OCI-LY1 (cell line): ENCODE results near the gene P3H2.

Source experiments
- H2AFZ ChIP-seq: fragments of 200-600 bp; sonication (generic), shearing (Covaris generic); 2 replicates; pipeline ENCODE4 v1.6.0; 2014; ENCODE audit warnings: antibody characterized with exemption, mild to moderate bottlenecking, low read length
- H3F3A ChIP-seq: fragments of 200-600 bp; sonication (generic), shearing (Covaris generic); 2 replicates; pipeline ENCODE4 v1.6.0; 2014; ENCODE audit warnings: mild to moderate bottlenecking, antibody characterized with exemption, low read length, moderate library complexity; ENCODE audit not compliant: insufficient read depth
- H3K27ac ChIP-seq: fragments of 200-600 bp; sonication (generic); 2 replicates; pipeline ENCODE4 v1.5.1; 2014; ENCODE audit warnings: low read length, mixed run types, mild to moderate bottlenecking, low read depth; ENCODE audit not compliant: poor library complexity, severe bottlenecking
- H3K27me3 ChIP-seq: fragments of 200-600 bp; sonication (generic); 2 replicates; pipeline ENCODE4 v1.6.0; 2014; ENCODE audit warnings: antibody characterized with exemption, mild to moderate bottlenecking, low read length, moderate library complexity; ENCODE audit not compliant: insufficient read depth
- H3K36me3 ChIP-seq: fragments of 200-600 bp; sonication (generic); 2 replicates; pipeline ENCODE4 v1.6.1; 2014; ENCODE audit warnings: mild to moderate bottlenecking, antibody characterized with exemption, low read length, moderate library complexity, mixed read lengths; ENCODE audit not compliant: insufficient read depth
- H3K4me1 ChIP-seq: fragments of 200-600 bp; sonication (generic); 2 replicates; pipeline ENCODE4 v1.5.1; 2014; ENCODE audit warnings: mild to moderate bottlenecking, low read length, moderate library complexity; ENCODE audit not compliant: insufficient read depth, severe bottlenecking
- H3K4me2 ChIP-seq: fragments of 200-600 bp; sonication (generic), shearing (Covaris generic); 2 replicates; pipeline ENCODE4 v1.6.1; 2014; ENCODE audit warnings: low read length
- H3K4me3 ChIP-seq: fragments of 200-600 bp; sonication (generic); 2 replicates; pipeline ENCODE4 v1.5.1; 2014; ENCODE audit warnings: low read length, low read depth, mild to moderate bottlenecking, mixed read lengths; ENCODE audit not compliant: poor library complexity, severe bottlenecking
- H3K79me2 ChIP-seq: fragments of 200-600 bp; shearing (Covaris generic); 2 replicates; pipeline ENCODE4 v1.6.1; 2016; ENCODE audit warnings: mixed run types, low read length, mixed read lengths; ENCODE audit not compliant: insufficient read depth
- H3K9ac ChIP-seq: fragments of 200-600 bp; sonication (generic), shearing (Covaris generic); 2 replicates; pipeline ENCODE4 v1.6.1; 2014; ENCODE audit warnings: mild to moderate bottlenecking, low read length, mixed read lengths
- H3K9me2 ChIP-seq: fragments of 200-600 bp; sonication (generic), shearing (Covaris generic); 2 replicates; pipeline ENCODE4 v1.6.1; 2014; ENCODE audit warnings: low read depth, mild to moderate bottlenecking, low read length, mixed read lengths
- H3K9me3 ChIP-seq: fragments of 200-600 bp; shearing (Covaris generic); 2 replicates; pipeline ENCODE4 v1.6.1; 2014; ENCODE audit warnings: low read length, mixed read lengths
- H4K20me1 ChIP-seq: fragments of 200-600 bp; sonication (generic), shearing (Covaris generic); 2 replicates; pipeline ENCODE4 v1.6.0; 2016; ENCODE audit warnings: mild to moderate bottlenecking, low read length; ENCODE audit not compliant: insufficient read depth
- CTCF ChIP-seq: fragments of 200-600 bp; sonication (generic), shearing (Covaris generic); IDR thresholded peaks from 2 replicates; pipeline ENCODE4 v1.5.1; 2017; ENCODE audit warnings: mild to moderate bottlenecking, antibody characterized with exemption, low read length, moderate library complexity, mixed read lengths
- EZH2 ChIP-seq: fragments of 200-600 bp; sonication (generic), shearing (Covaris generic); IDR thresholded peaks from 2 replicates; pipeline ENCODE4 v1.8.0; 2017; ENCODE audit warnings: borderline replicate concordance, mixed run types, mild to moderate bottlenecking, antibody characterized with exemption, low read length, moderate library complexity, mixed read lengths

P3H2 gene

DNA sequence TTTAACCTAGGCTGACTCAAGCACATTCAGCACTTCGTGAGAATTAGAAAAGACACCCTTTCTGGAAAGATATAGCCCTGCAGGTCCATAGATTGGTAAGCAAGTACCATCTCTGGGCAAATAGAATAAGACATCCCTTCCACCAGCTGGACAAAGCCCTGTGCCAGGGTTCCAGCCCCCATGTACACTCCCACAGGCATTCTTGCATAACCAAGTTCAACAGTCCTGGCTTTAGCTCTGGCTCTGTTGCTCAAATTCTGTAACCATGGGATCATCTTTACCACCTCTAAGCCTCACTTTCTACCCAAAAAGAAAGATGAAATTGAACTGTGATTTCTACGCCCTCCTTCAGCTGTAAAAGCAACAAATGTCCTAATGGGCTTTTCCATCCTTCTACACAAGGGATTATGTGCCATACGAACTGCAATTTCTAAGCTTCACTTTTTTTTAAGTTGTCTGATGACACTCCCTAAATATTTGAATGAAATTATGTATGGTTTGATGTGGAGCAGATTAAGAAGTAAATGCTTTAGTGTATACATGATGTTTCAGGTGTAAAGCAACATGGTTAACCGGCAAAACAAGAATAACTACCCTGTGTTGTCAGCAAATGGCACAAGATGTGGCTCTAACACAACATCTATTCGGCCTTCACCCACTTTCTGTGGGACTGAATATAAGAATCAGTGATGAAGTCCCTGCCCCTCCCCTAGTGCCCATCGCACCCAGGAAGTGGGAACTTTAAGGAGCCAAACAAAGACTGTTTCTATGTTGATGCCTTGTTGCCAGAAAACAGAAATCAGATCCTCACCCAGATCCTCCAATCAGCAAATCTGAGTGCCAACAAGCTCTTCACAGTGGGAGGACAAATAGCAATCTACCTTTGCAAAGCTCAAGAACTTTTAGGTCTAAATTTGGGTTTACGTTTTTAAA lies 165.7 kb downstream of the P3H2 start:
- H3K9ac ChIP-seq, result no peak overlapping the region
- no peak for TF ChIP-seq CTCF
- TF ChIP-seq EZH2, result no peak

GRCh38 chr3:189953551-189953950 lies 167.1 kb downstream of the P3H2 start:
- no peaks in the 10 kb centered on the region for H3K4me1 ChIP-seq
- H3K27me3 ChIP-seq, result no peaks in the 10 kb centered on the region
- H2AFZ ChIP-seq, result no peak overlapping the region
- H3K9me3 ChIP-seq, result no peaks in the 10 kb centered on the region
- H3K9me2 ChIP-seq, result no peaks in the 10 kb centered on the region
- no peaks in the 10 kb centered on the region for H3K36me3 ChIP-seq
- H3K4me3 ChIP-seq, result no peak overlapping the region
- no peak overlapping the region for H3K9ac ChIP-seq
- H3F3A ChIP-seq, result no peaks in the 10 kb centered on the region
- no peak overlapping the region for H3K27ac ChIP-seq
- TF ChIP-seq CTCF, result no peak
- no peak for TF ChIP-seq EZH2
- H4K20me1 ChIP-seq, result no peaks in the 10 kb centered on the region
- H3K79me2 ChIP-seq, result no peaks in the 10 kb centered on the region
- H3K4me2 ChIP-seq, result no peak overlapping the region

More for the DNA sequence above, 165.7 kb downstream of the P3H2 start:
- H3K4me1 ChIP-seq, result no peaks in the 10 kb centered on the region
- H3K4me2 ChIP-seq, result no peak overlapping the region
- no peaks in the 10 kb centered on the region for H4K20me1 ChIP-seq
- H3K27ac ChIP-seq, result no peak overlapping the region
- H2AFZ ChIP-seq, result no peak overlapping the region
- no peaks in the 10 kb centered on the region for H3K27me3 ChIP-seq
- H3F3A ChIP-seq, result no peaks in the 10 kb centered on the region
- H3K9me3 ChIP-seq, result no peaks in the 10 kb centered on the region
- H3K9me2 ChIP-seq, result no peaks in the 10 kb centered on the region
- H3K4me3 ChIP-seq, result no peak overlapping the region
- H3K36me3 ChIP-seq, result no peaks in the 10 kb centered on the region
- H3K79me2 ChIP-seq, result no peaks in the 10 kb centered on the region

- Histone ChIP-seq H3K9ac (no peak overlapping the region), H3K27me3 (no peaks in the 10 kb centered on the region), H3K27ac (no peak overlapping the region), H3K4me3 (no peak overlapping the region), H2AFZ (no peak overlapping the region), H3K9me2 (no peaks in the 10 kb centered on the region), H4K20me1 (no peaks in the 10 kb centered on the region), H3K4me2 (no peak overlapping the region), H3K9me3 (no peaks in the 10 kb centered on the region), H3K36me3 (no peaks in the 10 kb centered on the region), H3K4me1 (no peaks in the 10 kb centered on the region), H3K79me2 (no peaks in the 10 kb centered on the region), H3F3A (no peaks in the 10 kb centered on the region)
- TF ChIP-seq CTCF (no peak), EZH2 (no peak)
These were observed 168.4 kb downstream of the P3H2 start for GRCh38 chr3:189952272-189952671.
